OCI-LY7 (cell line): ENCODE measurements around the gene MYBPC1. TPM values are rescaled to one million over a fixed set of nuclear protein-coding genes. Genes with fewer than 3 reads are reported as not detected.

Source experiments
- BruUV-seq: library from RNA; stranded (reverse); fragments of 400-500 nt; replicated peaks from 2 replicates; lab custom pipeline; 2021; lab: Mats Ljungman, UMichigan
- CTCF ChIA-PET: fragments of 300-600 bp; sonication (Branson Sonifier 250); formaldehyde crosslinking; loops from one replicate; lab custom pipeline; 2022; ENCODE audit warnings: antibody characterized with exemption; ENCODE audit not compliant: unreplicated experiment; lab: Charles Lee
- POLR2A ChIA-PET: fragments of 300-600 bp; sonication (Branson Sonifier 250); formaldehyde crosslinking; loops from one replicate; lab custom pipeline; 2022; ENCODE audit warnings: antibody characterized with exemption; lab: Charles Lee
- DNase-seq: peaks from one replicate; pipeline ENCODE4 v3.0.0-alpha.2; 2015; ENCODE audit warnings: low spot score
- H2AFZ ChIP-seq: fragments of 200-600 bp; sonication (generic), shearing (Covaris generic); 2 replicates; pipeline ENCODE4 v1.6.1; 2014; ENCODE audit warnings: mild to moderate bottlenecking, antibody characterized with exemption, low read length, moderate library complexity
- H3K27ac ChIP-seq: fragments of 200-600 bp; sonication (generic); 2 replicates; pipeline ENCODE4 v1.5.1; 2014; ENCODE audit warnings: mixed run types, low read depth, mild to moderate bottlenecking, moderate library complexity, low read length, inconsistent platforms; ENCODE audit not compliant: poor library complexity, severe bottlenecking
- H3K36me3 ChIP-seq: fragments of 200-600 bp; sonication (generic); 2 replicates; pipeline ENCODE4 v1.6.1; 2014; ENCODE audit warnings: mild to moderate bottlenecking, antibody characterized with exemption, low read length, moderate library complexity, mixed read lengths; ENCODE audit not compliant: insufficient read depth
- H3K4me1 ChIP-seq: fragments of 200-600 bp; sonication (generic); 2 replicates; pipeline ENCODE4 v1.5.1; 2014; ENCODE audit warnings: mild to moderate bottlenecking, low read length; ENCODE audit not compliant: insufficient read depth, poor library complexity, severe bottlenecking
- H3K4me2 ChIP-seq: fragments of 200-600 bp; sonication (generic); 2 replicates; pipeline ENCODE4 v1.6.1; 2014; ENCODE audit warnings: mild to moderate bottlenecking, low read length
- H3K4me3 ChIP-seq: fragments of 200-600 bp; sonication (generic); 2 replicates; pipeline ENCODE4 v1.5.1; 2014; ENCODE audit warnings: mild to moderate bottlenecking, low read depth, low read length; ENCODE audit not compliant: poor library complexity, severe bottlenecking
- H3K79me2 ChIP-seq: fragments of 200-600 bp; sonication (generic); 2 replicates; pipeline ENCODE4 v1.6.1; 2016; ENCODE audit warnings: low read depth, mild to moderate bottlenecking, low read length, moderate library complexity, mixed read lengths; ENCODE audit not compliant: insufficient read depth
- H3K9me2 ChIP-seq: fragments of 200-600 bp; sonication (generic); 2 replicates; pipeline ENCODE4 v1.6.1; 2016; ENCODE audit warnings: mild to moderate bottlenecking, low read length, mixed read lengths; ENCODE audit not compliant: insufficient read depth
- H3K9me3 ChIP-seq: fragments of 200-600 bp; sonication (generic); 2 replicates; pipeline ENCODE4 v1.6.1; 2014; ENCODE audit warnings: mild to moderate bottlenecking, mixed run types, low read length, mixed read lengths
- H4K20me1 ChIP-seq: fragments of 200-600 bp; sonication (generic); 2 replicates; pipeline ENCODE4 v1.6.1; 2014; ENCODE audit warnings: mild to moderate bottlenecking, antibody characterized with exemption, low read length, moderate library complexity, mixed read lengths; ENCODE audit not compliant: insufficient read depth
- CTCF ChIP-seq: fragments of 200-600 bp; sonication (generic); conservative IDR thresholded peaks from 2 replicates; pipeline ENCODE4 v1.5.1; 2014; ENCODE audit warnings: mild to moderate bottlenecking, antibody characterized with exemption, low read length, moderate library complexity, mixed read lengths
- EZH2phosphoT487 ChIP-seq: fragments of 200-600 bp; sonication (generic); IDR thresholded peaks from 2 replicates; pipeline ENCODE4 v1.6.1; 2018; ENCODE audit warnings: low read depth, borderline replicate concordance, mild to moderate bottlenecking, mixed run types, antibody characterized with exemption, low read length, moderate library complexity, mixed read lengths
- intact Hi-C: fragments of 100-400 bp; cut with micrococcal nuclease; formaldehyde crosslinking; loops from one replicate; pipeline ENCODE4 v1.10.0; 2022; ENCODE audit not compliant: unreplicated experiment
- total RNA-seq, 2 experiments: library from RNA; depleted of rRNA in 1 of 2; stranded (reverse); fragments of >200 nt in 1 of 2; shearing (Covaris generic) in 1 of 2; gene quantifications; 2 replicates each; pipeline ENCODE4 v1.2.3, GENCODE V29; 2014 to 2022

MYBPC1 gene
- total RNA-seq, 2 experiments from 2014 or later = not detected

- Histone ChIP-seq H3K4me1 (peaks cover 32% of the 10 kb centered on the region), H3K4me3 (no peak overlapping the region), H2AFZ (peak overlapping the region; percentile 92), H4K20me1 (no peaks in the 10 kb centered on the region), H3K9me3 (no peaks in the 10 kb centered on the region), H3K27ac (no peak overlapping the region), H3K4me2 (peak overlapping the region; percentile 36), H3K9me2 (0 out of 2 replicates have a peak, but pooled peaks cover under 1% of the 10 kb centered on the region), H3K79me2 (no peaks in the 10 kb centered on the region), H3K36me3 (no peaks in the 10 kb centered on the region)
- intact Hi-C loops = no loop called here
- ChIA-PET POLR2A (interaction anchor here (0.8 to 1.3 kb wide), 4 partner anchors 15 to 246 kb away, joined by 3 to 4 read pairs (median 4); partner anchors contain the start of gene MYBPC1), CTCF (no interaction called here)
- BruUV-seq = no TSS peak
- DNase-seq = peak; percentile 23
- TF ChIP-seq EZH2phosphoT487 (no peak), CTCF (no peak)
These were observed 21.3 kb downstream of the MYBPC1 start for GRCh38 chr12:101616027-101616494.

DNA sequence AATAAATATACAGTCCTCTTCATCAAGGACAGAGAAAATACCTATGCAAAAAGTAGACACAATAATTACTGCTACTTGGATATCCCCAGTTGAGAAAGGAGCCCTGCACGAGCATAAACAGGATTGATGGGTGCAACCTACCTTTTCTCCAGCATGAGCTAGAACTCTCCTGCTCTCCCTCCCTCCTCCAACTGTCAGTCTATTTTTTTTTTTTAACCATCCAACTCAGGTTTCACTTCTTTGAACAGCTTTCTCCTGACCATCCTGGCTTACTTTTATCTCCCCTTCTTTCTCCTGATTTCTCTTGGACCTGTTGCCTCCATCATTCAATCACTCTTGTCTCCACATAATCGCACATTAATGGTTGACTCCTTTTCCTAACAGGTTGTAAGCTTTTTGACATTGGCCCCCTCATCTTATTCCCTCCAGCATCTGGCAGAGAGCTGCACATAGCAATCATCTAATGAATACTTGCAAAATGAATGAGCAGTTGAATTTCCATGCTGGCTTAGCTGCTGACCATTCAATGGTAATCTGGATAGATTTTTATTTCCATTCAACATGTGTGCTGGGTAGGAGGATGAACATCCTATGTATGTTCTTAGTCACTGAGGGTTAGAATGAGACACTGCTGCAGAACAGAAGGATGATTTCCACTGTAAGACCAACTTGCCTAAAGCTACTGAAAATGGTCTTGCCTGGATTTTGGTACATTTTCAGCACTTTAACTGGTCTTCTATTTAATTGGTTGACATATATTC is 24.4 kb downstream of the MYBPC1 start:
- 0 out of 2 replicates have a peak, but pooled peaks cover 4% of the 10 kb centered on the region for H3K9me2 ChIP-seq
- no peak overlapping the region for H3K27ac ChIP-seq
- ChIA-PET POLR2A (interaction anchor here (0.7 to 1.1 kb wide), 3 partner anchors 14 to 39 kb away, joined by 3 to 5 read pairs (median 3); no protein-coding TSS in a partner anchor), CTCF (no interaction called here)
- DNase-seq = no peak
- no peaks in the 10 kb centered on the region for H4K20me1 ChIP-seq
- no peak overlapping the region; the same call in 1 of the 2 replicates for H2AFZ ChIP-seq
- TF ChIP-seq CTCF (no peak), EZH2phosphoT487 (no peak)
- intact Hi-C loops = no loop called here
- no peaks in the 10 kb centered on the region for H3K79me2 ChIP-seq
- no peak overlapping the region for H3K4me3 ChIP-seq
- no peaks in the 10 kb centered on the region for H3K36me3 ChIP-seq
- peaks cover 35% of the 10 kb centered on the region for H3K4me1 ChIP-seq
- BruUV-seq = no TSS peak
- H3K4me2 ChIP-seq = no peak overlapping the region
- no peaks in the 10 kb centered on the region for H3K9me3 ChIP-seq
